GM18499 (cell line): ENCODE measurements around the gene CPA3.

Source experiments
- ATAC-seq: cut with Tn5 transposase; IDR thresholded peaks from one replicate; pipeline ENCODE4 v1.9.1; 2021; ENCODE audit warnings: moderate number of reproducible peaks; ENCODE audit not compliant: insufficient read depth, unreplicated experiment

Gene CPA3, protein sequence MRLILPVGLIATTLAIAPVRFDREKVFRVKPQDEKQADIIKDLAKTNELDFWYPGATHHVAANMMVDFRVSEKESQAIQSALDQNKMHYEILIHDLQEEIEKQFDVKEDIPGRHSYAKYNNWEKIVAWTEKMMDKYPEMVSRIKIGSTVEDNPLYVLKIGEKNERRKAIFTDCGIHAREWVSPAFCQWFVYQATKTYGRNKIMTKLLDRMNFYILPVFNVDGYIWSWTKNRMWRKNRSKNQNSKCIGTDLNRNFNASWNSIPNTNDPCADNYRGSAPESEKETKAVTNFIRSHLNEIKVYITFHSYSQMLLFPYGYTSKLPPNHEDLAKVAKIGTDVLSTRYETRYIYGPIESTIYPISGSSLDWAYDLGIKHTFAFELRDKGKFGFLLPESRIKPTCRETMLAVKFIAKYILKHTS

DNA sequence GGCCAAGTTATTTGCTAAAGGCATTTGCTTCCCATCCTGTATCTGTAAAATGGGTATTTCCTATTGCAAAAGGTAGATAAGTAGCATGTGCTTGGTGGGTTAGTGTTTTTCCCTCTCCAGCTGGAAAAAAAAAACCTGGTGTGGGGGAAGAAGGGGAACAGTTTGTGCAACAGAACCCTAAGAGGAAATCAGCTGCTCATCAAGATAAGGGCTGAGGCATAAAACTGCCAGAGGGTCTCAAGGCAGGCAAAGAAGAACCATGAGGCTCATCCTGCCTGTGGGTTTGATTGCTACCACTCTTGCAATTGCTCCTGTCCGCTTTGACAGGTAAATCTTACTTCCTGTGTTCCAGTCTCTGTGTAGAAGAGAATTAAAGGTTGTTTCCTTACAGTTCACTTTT is at the start of gene CPA3:
TSS of gene CPA3 (plus strand) at position 248 of the 400 bp plus-strand sequence. CDS start at position 260, 12 bp downstream.
- ATAC-seq: no peak

DNA sequence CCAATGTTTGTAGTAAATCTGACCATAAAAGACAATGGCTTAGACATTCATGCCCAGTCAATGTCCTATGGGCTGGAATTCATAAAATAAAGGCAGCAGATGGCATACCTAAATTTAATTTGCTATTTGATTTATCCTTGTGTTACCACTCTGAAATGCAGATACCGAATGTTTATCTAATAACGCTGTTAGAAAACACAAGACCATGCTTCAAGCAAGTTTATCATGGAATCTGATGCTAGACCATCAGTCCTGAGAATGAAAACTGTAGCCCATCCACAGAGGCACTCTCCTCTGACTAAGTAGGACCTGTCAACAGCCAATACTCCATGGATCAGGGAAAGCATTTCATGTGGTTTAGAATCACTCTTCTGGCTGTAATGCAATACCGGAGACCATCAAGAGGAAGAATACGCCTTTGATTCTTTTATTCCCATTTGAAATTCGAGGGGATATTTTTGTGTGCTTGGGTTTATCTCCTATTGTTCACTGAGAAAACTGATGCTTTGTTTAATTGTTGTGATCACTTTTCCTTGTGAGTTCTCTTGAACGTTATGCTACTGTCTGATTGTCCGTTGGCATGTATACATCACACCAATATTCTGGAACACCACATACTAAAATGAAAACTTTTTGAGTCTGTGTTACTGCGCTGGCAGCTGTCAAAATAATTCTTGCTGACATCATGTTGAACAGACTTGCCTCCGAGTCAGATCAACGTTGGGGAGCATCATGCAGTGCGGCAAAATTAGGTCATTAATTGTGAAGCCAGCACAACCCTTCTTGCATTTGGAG is 49.6 kb upstream of the CPA3 start:
- ATAC-seq: no peak

DNA sequence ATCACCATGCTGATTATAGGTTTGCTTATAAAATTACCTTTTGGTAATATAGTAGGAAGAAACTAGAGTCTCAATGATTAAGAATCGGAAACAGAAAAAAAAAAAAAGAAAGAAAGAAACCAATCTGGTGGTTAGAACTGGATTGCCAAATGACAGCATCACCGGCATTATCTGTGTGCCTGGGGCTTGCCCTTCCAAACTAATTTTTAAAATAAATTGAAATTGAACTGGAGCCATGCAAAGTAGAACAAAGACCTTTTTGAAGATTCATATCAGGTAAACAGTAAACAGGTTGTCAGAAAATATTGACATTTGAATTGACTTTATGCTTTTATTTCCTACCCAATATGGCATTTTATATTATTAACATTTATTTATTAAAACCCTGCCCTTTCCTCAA is 48.7 kb upstream of the CPA3 start:
- ATAC-seq: no peak

DNA sequence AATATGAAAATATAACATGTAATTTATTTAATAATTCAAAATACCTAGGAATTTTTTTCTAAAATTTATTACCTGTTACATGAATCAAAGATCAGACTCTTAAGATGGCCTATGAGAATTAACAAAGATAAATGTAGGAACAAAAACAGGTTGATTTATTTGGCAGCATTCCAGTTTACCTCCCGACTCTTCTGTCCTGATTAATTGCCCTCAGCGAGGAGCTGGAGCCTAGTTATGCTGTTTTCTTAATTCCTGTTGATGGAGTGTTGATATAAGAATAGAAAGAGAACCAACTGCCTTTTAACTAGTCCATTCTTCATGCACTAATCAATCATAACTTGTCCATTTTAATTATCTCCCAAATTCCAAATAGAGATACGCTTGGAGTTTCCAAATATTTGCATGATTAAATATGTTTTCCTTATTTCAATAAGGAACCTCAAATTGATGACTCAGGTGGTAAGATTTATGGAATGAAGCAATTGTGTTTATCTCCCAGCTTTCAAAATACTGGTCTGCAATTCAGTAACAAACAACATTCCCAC is 48.0 kb upstream of the CPA3 start:
- ATAC-seq: no peak

DNA sequence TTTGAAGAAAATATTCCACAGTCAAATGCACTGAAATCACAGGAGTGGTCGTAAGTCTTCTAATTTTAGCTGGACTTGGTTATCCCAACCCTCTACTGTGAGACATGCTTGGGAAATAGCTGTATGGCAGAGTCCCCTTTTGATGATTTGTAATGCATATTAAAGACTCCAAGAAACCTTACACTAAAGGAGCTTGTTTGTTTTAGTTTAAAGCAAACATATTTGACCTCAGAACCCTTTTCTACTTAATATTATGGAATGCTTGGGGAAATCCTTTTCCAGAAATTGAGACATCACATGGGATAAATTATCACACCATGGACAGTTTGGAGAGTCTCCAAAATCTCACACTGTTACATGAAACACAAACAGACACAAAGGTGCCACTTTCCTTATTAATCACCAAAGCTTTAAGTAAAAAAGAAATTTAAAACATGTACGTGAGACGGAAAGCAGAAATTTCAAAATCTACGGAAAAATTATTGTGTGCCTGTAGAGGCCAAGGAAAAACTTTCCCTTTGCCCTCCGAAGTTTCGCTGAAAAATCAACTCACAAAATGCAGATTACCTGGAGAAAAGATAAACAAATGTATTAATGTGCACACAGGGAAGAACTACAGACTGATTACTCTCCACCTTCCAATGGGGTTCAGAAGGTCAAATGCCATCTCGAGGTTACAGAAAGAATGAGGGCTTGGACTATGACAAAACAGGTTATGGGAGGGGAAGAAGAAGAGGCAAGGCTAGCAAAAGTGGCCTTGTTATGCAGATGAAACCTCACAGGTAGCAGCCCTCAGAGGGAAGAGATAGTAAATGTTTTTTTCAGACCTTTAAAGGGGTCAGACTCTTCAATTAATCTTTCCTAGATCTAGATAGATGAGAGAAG is 44.5 kb upstream of the CPA3 start:
- no peak for ATAC-seq

DNA sequence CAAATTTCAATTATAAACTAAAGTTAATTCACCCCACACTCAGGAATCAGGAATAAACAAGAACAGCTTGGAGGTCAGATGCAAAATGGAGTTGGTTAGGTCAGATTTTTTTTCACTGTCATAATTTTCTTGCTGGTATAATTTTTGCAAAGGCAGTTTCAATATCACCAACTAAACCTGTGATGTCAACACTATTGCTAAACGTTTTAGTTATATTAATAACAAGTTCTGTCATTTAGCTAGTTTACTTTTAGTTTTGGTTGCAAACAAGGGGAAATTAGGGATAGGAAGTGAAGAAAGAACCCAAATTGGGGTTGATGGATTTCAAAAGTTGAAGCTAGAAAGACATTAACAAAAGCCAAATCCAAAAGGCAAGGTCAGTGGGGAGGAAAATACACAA is 42.1 kb upstream of the CPA3 start:
- no peak for ATAC-seq

DNA sequence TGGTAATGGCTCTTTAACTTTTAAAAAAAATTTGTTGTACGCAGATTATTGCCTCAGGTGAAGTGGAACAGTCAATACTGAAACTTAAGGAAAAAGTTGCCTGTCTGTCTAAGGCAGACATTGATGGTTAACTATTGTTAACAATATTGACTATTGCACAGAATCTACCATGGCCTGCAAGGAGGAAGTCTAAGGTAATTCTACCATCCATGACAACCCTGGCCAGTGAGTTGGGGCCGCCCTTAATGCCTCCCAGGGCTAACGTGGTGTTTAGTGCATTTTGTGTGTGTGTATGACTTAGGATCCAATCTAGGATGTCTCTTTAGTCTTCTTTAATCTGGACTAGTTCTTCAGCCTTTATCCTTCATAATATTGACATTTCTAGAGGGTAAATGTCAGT is 39.6 kb upstream of the CPA3 start:
- no peak for ATAC-seq

DNA sequence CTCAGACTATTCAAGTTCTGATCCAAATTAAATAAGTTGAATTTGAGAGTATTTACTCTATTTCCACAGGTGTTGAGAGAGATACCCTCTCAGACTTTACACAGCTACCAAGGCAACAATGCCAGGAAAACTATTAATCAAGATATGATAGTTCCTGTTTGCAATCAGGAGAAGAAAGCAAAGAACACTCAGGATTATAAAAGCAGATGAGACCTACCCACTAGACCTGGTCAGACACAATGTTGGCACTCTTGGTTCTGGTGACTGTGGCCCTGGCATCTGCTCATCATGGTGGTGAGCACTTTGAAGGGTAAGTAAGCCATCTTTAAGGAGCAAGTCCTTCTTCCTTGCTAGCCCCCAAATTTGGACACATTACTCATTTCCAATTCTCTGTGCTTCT is 37.5 kb upstream of the CPA3 start, which contains the start of gene CPB1:
TSS of gene CPB1 (plus strand) at position 227 of the 400 bp plus-strand sequence. CDS start at position 240, 13 bp downstream.
- ATAC-seq: no peak

DNA sequence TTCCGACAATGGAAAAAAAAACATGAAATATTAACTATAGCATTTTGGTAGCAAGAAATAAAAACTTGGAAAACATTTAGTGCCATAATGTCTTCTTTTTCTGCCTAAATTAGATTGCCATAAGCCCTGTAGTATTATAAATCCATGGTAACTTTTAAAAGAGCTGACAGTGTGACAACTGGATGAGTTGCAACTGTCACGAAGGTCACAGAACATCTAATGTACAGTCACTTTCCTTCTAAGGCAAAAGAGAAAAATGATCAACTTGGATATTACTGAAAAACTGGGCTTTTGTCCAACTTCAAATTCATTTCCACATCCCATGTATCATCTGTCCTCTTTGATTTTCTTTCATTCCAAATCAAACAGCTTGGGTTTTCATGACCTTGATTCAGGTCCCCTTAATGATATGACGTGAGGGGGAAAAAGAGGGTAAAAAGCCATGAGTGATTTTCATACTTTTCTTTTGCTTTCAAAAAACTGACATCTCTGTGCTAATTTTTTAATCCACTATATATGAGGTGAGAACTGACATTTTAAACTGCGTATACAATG is 36.9 kb upstream of the CPA3 start:
- ATAC-seq: no peak

DNA sequence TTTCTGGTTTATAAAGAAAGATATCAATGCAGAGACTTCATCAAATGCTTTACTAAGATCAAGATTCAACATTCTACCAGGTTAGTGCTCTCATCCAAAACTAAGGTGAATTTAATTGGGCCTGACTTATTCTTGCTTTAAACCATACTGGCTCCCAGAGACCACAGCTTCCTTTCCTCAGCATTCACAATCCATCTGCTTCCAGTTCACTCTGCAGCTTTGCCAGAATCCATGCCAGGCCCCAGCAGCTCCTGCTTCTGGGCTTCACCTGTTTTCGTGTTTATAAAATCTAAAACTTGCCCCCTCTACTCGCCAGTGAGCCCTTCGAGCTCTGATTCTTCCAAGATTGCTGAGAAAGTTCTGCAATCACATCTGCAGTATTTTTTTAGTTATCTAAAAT is 35.2 kb upstream of the CPA3 start:
- no peak for ATAC-seq

DNA sequence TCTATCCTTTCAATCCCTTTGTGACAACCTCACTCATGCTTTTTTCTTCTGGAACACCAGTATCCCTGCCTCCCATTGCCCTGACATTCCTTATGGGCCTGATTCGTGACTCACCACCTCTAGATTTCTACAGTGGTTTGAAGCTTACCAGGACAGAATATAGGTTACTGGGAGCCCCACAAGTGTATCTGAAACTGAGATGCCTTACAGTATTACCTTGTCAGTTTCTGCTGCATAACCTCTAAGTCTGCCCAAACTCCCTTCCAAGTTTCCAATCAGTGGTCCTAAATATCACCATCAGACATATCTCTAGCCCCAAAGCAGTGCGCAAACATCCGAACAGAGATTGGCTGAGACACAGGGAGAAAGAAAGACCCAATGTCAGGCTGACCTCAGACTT is 31.9 kb upstream of the CPA3 start:
- no peak for ATAC-seq

DNA sequence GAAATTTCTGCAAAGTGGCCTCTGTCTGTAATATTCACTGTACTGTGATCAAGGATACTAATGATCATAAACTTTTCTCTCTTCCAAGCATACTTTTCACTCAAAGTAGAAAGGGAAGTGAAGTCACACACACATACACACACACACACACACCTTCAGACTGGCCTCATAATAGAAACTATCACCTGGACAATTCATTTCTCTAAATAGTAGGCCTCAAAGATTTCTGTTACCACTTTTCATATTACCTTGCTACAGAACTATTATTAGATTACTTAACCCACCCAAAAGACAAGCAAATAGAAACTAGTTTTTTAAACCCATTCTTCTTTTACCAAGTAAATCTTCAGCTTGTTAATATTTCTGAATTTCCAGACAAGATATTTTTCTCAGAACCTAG is 25.3 kb upstream of the CPA3 start:
- ATAC-seq: peak; percentile 83

DNA sequence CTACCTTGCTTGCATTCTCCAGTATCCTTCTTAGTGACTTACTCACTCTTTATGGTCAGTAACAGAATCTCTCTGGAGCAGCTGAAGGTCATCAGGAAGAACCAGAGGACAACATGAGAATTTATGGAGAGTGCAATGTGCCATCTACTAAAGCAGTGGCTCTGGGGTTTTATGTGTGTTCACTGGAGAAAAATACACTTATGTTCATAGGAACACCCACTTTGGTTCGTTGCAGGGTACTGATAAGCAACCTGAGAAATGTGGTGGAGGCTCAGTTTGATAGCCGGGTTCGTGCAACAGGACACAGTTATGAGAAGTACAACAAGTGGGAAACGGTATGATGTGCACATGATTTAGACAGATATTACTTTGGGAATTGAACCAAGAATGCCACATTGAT is 24.6 kb upstream of the CPA3 start:
- no peak for ATAC-seq

DNA sequence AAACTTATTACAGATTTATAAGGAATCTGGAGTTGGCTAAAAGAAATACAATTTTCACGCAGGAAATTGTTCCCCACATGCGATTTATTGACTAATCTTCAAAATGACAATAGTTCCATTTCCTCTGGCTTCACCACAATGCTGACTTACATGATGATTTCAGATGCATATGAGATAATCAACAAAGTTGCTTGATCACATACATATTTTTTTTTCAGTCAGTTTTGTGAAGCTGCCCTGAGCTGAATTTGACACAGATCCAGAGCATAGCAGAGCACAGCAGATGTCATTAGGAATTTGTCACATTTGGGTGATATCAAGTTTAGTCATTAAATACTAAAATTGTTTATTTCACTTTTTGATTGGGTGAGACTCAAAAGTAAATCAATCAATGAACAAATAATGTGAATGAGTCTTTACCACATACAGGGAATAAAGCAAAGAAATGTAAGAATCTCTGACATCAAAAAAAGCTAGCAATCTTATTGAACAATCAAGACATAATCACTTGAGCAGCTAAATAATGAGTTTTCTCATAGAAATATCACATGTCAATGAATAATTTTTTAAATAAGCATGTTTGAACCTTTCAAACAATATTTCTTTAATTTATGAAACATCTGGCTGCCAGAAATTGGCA is 19.2 kb upstream of the CPA3 start:
- ATAC-seq: no peak

DNA sequence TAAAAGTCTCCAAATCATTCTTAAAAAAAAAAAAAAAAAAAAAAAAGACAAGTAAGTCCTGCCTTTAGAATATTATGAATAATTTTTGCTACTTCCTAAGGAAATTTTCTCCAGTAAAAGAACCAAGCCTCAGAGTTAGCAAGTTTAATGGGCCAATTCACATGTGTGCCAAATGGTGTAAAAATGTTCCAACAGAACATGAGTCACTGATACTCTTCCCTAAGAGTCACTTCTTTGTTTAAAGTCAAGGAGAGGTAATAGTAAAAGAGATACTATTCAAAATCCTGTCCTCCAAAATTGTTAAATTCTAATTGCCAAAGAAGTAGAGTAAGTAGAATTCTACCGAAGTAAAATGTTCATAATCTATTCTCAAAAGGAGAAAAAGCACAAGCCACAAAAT is 17.7 kb upstream of the CPA3 start:
- no peak for ATAC-seq

DNA sequence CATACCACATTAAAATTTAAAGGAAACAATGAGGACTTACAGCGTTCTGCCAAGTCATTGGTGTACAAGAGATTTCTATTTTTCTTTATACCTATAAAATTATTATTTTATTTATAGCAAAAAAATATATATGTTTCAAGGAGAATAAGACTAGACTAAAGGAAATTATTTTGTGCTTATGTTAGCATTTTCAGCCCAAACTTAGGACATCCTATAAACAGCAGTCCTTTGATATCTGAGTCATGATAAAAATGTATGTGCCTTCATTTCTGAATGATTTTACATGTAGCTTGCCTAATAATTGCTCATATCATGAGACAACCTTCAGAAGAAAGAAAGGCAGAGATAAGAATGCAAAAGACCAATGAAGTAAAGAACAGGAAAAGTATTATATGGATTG is 16.7 kb upstream of the CPA3 start:
- ATAC-seq: no peak

DNA sequence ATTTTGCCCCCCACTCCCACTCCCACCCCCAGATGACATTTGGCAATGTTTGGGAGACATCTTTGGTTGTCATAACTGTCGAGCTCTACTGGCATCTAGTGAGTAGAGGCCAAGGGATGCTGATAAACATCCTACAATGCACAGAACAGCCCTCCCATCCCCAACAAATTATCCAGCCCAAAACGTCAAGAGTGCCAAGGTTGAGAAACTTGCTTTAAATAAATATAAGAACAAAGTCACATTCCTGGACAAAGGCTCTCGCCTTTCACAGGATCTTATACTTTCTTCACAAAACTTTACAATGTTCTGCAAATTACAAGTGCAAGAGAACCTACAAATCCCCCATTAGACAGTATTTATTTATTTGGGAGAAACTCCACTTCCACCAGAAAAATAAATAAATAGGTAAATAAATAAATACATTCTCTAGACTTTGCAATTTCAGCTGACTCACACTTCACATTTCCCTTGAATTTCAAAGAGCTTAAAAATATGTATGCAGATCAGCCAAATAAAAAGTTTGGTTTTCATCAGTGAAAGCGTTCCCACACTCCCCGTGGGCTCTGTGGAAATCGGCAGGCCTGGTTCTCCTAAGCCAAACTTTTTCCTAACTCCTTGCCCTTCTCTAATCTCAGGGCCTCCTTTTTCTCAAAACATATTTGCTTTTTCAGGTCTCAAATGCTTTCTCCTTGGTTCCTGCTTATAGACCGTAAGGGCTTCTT is 12.7 kb upstream of the CPA3 start:
- no peak for ATAC-seq

DNA sequence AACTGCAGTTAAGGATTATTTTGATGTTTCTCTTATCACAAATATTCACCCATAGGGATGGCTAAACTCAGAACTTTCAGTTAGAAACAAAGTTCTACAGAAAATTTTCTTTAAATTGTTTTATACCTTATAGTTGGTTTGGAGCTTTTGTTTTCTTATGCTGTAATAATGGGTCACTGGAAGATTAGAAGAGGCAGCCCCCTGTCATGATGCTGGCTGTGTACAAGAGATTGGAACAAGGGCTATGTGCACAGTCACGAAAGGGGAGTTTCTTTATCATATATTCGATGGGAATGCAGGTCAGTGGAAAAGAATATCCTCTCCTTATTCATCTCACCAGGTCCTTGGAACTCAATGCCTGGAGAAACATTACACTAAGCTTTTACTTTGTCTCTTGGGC is 12.0 kb upstream of the CPA3 start:
- no peak for ATAC-seq

DNA sequence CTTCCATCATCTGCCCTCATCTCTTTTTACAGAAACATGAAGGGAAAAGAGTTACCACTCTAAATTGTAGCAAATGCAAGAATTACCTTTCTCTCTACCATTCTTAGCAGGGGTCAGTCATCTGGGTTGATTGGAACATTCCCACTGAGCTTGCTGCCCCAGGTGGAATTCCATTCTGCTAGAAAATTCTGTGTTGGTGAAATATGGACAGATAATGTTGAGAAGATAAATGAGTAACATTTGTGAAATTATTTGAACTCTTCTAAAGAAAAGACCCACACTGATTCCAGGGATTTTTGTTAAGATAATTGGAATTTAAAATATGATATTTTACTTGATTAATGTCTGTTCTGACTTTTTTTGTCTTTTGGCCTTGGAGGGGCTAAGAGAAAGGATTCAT is 11.0 kb upstream of the CPA3 start:
- no peak for ATAC-seq
